VCaP (cell line): ENCODE measurements around the gene BEND4.

Experiments
- H3K27ac ChIP-seq: fragments of 450-650 bp; 2 replicates; pipeline ENCODE4 v1.5.1; 2017
- TF ChIP-seq, protein P1 (sequence below): fragments of 450-650 bp; conservative IDR thresholded peaks from 2 replicates; pipeline ENCODE4 v1.5.1; 2017; ENCODE audit warnings: mild to moderate bottlenecking, moderate library complexity

The BEND4 gene

DNA sequence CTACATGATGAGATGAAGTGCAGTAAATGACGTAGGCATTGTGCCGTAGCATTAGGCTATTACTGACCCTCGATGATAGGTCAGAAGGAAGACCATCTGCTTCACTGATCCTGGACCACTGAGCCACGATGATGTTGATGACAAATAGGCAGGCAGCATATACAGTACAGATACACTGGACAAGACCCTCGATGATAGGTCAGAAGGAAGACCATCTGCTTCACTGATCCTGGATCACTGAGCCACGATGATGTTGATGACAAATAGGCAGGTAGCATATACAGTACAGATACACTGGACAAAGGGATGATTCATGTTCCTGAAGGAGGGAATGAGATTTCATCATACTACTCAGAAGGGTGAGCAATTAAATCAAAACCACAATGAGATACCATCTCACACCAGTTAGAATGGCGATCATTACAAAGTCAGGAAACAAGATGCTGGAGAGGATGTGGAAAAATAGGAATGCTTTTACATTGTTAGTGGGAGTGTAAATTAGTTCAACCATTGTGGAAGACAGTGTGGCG is 50.9 kb downstream of the BEND4 start:
- H3K27ac ChIP-seq: no peak overlapping the region
- TF ChIP-seq, protein P1, sequence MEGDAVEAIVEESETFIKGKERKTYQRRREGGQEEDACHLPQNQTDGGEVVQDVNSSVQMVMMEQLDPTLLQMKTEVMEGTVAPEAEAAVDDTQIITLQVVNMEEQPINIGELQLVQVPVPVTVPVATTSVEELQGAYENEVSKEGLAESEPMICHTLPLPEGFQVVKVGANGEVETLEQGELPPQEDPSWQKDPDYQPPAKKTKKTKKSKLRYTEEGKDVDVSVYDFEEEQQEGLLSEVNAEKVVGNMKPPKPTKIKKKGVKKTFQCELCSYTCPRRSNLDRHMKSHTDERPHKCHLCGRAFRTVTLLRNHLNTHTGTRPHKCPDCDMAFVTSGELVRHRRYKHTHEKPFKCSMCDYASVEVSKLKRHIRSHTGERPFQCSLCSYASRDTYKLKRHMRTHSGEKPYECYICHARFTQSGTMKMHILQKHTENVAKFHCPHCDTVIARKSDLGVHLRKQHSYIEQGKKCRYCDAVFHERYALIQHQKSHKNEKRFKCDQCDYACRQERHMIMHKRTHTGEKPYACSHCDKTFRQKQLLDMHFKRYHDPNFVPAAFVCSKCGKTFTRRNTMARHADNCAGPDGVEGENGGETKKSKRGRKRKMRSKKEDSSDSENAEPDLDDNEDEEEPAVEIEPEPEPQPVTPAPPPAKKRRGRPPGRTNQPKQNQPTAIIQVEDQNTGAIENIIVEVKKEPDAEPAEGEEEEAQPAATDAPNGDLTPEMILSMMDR: no peak

DNA sequence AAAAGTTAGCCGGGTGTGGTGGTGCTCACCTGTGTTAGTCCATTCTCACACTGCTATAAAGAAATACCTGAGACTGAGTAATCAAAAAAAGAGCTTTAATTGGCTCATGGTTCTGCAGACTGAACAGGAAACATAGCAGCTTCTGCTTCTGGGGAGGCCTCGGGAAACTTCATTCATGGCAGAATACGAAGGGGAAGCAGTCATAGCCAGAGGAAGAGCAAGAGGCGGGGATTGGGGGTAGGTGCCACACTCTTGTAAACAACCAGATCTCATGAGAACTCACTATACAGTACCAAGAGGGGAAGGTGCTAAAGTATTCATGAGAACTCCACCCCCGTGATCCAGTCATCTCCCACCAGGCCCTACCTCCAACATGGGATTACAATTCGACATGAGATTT is 64.1 kb downstream of the BEND4 start:
- H3K27ac ChIP-seq: no peak overlapping the region
- TF ChIP-seq, protein P1: no peak

DNA sequence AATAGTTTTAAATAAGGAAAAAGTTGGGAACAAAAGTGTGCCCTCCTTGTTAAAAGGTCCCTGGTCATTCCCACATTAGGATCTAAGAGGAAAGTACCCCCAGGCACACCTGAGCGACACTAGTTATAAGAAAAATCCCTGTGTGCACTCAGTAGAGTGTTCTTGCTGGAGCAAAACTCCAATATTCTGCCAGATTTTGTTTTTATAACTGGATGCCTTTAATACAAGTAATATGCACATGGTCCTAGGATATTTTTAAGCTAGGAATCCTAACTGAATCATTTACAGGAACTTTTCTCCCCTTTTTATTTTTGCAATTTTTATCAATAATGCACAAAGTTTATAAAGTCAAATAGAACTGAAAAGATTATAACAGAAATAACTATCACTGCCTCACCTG is 68.6 kb downstream of the BEND4 start:
- TF ChIP-seq, protein P1: no peak
- H3K27ac ChIP-seq: no peak overlapping the region

DNA sequence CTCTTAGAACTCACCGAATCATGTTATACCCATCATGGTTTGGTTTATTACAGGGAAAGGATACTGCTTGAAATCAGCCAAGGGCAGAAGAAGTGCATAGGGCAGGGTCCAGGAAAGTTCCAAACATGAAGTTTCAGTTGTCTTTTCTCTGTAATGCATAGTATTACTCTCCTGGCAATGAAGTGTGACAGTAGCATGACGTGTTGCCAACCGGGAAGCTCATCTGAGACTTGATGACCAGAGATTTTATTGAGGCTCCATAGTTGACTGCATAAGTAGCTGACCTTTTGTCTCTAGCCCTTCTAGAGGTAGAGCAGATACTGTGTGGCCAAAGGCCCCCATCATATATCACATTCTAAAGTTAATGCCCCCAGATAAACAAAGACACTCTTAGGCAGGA is 72.1 kb downstream of the BEND4 start:
- TF ChIP-seq, protein P1: no peak
- H3K27ac ChIP-seq: no peak overlapping the region

DNA sequence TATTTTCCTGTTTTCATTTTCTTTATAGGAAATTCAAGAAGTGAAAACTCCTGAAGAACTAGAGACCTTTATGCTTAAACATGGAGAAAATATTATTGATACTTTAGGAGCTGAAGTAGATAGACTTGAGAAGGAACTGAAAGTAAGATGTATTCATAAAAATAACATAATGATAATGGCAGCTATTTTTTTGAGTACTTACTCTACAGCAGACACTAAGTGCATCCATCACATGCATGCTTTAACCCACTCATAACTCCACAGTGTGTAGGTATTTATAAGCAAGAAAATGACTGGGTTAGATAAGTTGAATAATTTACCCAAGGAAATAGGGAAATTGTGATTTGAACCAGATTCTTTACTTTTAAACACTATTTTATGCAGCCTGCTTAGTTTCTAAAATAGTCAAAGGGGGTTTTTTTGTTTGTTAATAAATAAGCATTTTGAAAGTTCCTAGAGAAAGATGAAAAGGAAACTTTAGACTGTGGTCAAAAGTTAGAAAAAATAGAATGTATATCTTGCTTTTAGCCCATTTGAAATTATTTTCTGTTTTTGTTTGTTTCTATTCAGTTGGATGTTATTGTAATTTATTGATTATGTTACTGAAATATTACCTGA is 74.2 kb downstream of the BEND4 start:
- no peak overlapping the region for H3K27ac ChIP-seq

DNA sequence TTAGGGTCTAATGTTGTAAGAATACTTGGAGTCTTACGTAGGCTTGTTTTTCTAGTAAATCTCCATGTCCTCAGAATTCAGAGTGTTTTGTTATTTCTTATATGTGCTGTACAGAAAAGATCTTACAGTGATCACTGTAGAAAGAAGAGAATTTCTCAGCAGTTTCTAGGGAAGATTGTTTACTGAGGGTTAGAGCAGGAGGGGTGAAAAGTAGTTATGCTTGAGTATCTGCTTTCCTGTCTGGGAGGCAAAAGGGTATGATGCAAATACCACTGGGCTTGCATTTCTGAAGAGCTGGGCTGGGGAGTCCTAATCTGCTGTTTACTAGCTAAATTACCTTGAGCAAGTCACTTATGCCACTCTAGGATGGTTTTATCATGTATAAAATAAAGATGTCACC is 78.2 kb downstream of the BEND4 start:
- TF ChIP-seq, protein P1: no peak
- H3K27ac ChIP-seq: no peak overlapping the region

More for the DNA sequence above, 74.2 kb downstream of the BEND4 start:
- TF ChIP-seq, protein P1: no peak

DNA sequence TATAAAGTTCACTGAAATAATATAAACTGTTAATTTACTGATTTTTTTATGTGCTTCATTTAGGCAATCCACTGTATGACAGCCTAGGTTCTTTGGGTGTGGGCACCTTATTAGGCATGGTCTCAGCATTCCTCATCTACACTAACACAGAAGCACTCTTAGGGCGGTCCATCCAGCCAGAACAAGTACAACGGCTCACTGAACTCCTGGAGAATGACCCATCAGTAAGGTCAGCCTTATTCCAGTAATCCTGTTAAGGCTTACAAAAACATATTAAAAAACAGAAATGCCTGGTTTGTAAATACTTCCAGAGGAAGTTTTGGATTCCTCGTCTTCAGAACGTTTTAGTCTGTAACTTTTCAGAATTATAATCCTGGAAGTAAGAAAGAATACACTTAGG is 82.0 kb downstream of the BEND4 start:
- TF ChIP-seq, protein P1: no peak
- no peak overlapping the region for H3K27ac ChIP-seq
